Medulla oblongata (tissue), 1 donor: ENCODE data around the gene NBEAL2.
"Not testable (repeated sequence)": the region's sequence is repeated elsewhere in the genome, so short reads cannot be mapped to it uniquely, and the experiment has no call there.

Experiments used
- DNase-seq: peaks from one replicate; pipeline ENCODE4 v3.0.0-alpha.2; 2015; ENCODE audit errors: extremely low spot score

The NBEAL2 gene

DNA sequence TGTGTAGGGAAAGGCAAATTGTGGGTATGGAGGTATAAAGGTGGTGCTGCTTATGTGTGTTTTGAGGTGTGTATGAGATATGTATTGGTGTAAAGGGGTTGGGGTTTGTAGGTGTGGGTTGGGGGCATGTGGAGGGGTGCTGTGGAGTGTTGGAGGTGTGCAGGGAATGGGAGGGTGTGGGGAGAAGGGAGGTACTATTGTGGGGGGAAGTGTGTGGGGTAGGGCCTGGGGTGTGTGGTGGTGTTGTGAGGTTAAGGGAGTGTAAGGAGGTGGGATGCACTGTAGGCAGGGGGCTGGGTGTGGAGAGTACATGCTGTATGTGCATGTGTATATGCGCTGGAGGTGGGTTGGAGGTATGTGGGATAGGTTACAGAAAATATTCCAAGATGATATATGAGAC lies 18.6 kb upstream of the NBEAL2 start:
- DNase-seq, result no peak

DNA sequence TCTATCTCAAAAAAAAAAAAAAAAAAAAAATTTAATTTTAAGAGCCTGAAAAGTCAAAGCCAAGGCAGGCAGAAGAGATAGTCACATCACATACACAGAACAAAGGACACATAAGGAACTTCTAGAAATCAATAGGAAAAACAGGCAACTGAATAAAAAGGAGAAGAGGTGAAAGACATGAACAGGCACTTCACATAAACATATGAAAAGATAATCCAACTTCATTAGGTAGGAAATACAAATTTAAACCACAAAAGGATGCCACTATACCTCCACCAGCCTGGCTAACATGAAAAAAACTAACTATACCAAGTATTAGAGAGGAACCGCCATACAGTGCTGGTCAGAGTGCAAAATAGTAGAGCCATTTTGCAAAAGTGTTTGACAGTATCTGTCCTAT lies 17.0 kb upstream of the NBEAL2 start:
- DNase-seq, result no peak

DNA sequence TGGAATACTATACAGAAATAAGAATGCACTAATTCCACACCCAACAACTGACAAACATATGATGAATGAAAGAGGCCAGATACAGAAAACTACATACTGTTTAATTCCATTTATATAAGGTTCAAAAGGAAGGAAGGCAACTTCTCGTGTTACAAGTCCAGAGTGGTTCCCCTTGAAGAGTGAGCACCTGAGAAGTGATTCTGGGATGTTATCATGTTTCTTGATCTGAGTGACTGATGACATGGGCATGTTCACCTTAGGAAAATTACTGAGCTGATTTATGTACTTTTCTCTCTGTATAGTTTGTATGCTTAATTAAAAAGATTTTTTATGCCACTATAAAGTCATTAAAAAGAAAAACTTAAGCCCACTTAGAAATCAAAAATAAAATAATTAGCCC lies 16.5 kb upstream of the NBEAL2 start:
- DNase-seq, result no peak

DNA sequence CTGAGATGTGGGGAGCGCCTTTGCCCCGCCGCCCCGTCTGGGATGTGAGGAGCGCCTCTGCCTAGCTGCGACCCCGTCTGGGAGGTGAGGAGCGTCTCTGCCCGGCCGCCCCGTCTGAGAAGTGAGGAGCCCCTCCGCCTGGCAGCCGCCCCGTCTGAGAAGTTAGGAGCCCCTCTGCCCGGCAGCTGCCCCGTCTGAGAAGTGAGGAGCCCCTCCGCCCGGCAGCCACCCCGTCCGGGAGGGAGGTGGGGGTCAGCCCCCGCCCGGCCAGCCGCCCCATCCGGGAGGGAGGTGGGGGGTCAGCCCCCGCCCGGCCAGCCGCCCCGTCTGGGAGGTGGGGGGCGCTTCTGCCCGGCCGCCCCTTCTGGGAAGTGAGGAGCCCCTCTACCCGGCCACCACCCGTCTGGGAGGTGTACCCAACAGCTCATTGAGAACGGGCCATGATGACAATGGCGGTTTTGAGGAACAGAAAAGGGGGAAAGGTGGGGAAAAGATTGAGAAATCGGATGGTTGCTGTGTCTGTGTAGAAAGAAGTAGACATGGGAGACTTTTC lies 15.4 kb upstream of the NBEAL2 start:
- not testable (repeated sequence) for DNase-seq

DNA sequence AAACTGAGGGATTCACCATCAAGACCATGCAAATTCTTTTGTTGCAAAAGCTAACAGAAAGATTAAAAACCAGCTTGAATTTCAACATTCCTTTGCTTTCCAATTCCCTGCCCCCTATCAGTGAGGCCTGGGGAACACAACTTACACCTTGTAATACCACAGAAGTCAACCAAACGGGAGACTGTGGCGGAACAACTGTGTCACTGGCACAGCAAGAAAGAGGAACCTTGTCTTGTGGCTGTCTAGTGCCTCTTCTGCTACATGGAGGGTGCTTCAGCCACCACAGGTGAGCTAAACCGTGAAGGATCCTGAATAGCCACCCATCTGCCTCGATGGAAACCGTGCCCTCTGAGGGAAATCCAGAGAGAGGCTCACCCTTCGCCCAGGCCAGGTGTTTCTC lies 14.3 kb upstream of the NBEAL2 start:
- DNase-seq, result no peak

DNA sequence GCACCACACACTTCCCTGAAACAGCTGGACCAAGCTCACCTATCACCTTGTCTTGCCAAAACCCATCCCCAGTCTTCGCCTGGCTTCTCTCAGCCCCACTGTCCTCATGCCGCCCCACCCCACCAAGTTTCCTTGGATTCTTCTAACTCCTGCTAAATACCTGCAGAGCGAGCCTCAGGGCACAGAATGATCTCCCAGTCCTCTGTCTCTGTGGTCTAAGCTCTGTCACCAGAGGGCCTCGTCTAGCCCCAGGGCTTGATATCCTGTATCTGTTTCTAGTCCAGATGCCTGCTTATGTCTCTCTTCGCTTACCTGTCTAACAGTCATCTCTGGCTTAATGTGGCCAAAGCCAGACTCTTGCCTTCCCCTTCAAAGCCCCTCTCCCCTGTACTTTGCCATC lies 12.7 kb upstream of the NBEAL2 start:
- DNase-seq, result no peak

DNA sequence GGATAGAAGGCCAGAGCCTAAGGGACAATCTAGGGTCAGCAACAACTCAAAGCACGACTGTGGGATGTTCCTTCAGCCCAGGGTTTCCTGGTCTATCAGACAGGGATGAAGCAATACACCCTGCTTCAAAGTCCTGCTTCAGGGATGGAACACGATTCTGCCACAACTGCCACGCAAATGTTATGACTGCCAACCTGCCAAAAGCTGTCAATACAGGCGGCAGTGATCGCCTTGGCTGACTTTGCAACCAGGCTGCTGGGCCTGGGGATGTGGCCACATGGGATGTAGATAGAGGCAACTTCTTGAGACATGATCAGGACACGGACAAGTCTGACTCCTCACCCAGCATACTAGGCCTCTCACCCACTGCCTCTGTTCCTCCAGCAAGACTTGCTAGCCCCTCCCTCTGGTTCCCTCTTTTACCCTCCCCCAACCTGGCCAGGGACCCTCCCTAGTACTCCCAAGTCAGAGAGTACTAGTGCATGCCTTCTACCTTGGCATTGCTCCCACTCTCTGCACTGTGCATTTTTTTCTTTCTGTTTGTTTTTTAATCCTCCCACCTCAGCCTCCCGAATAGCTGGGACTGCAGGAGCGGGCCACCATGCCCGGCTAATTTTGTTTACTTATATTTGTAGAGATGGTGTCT lies 10.6 kb upstream of the NBEAL2 start:
- no peak for DNase-seq

DNA sequence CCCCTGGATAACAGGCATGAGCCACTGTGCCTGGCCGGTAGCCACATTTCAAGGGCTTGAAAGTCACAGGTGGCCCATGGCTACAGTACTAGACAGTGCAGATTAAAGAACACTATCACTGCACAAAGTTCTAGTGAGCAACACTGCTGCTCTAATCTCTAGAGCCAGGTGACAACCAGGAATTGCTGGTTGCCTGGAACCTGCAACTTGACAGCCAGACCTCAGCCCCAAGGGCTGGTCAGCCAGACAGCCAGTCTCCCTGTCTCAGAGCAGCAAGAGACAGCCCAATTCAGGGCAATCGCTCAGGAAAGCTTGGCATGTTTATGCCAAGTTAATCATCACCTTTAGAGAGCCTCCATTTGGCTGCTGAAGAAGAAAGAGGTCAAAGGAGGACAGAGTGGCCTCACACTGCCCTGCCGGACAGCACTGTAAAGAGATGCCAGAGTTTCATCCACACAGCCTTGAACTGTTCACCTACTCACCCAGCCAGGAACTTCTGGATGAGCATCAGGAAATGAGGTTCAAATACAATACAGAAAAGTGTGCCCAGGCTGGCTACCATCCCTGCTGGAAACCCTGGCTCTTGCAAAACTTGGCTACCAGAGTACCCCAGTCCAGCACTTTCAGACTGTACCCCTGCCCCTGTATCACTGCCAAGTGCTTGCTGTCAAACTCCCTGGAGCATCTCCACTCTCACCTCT lies 8.9 kb upstream of the NBEAL2 start:
- DNase-seq, result peak; percentile 57

DNA sequence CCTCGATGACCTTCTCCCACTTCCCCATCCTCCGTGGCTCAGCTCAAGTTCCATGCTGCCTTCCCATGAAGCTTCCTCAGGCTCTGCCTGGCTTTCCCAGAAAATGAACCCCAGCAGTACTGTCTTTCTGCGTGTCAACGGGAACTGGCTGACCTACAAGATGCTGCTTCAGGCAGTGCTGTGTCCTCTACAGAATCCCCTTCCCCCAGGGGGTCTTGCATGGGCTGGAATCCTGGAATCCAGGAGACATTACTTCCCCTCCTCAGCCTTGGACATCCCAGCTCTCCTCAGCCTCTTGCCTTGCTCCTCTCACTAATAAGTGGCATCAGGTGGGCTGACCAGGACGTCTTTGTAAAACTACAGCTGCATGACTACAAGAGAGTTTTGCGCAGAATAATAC lies 8.3 kb upstream of the NBEAL2 start:
- DNase-seq, result no peak

DNA sequence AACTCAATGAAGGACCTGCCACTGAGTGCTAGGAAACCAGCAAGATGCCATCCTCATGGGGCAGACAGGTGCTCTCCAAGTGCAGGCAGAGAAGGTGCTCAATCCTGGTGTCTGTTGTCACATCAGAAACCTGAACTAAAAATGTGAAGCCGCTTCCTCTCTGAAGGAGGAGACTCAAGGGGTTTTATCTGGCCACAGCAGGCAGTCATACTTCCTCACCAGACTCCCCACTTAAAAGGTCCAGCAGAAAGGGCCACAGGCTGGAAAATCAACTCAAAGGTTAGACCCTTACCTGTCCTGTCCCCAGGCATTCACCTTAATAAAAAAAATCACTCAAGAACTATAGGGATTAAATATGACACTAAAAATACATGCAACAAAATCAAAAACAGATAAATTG lies 7.7 kb upstream of the NBEAL2 start:
- no peak for DNase-seq

DNA sequence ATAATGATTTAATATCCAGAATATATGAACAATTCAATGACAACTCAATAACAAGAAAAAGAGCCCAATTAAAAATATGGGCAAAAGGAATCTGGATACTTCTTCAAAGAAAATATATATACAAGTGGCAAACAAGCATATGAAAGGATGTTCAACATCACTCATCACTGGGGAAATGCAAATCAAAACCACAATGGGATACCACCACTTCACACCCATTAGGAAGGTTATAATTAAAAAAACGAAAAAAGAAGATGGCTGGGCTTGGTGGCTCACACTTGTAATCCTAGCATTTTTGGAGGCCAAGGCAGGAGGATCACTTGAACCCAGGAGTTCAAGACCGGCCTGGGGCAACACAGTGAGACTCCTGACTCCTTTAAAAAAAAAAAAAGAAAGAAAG lies 7.1 kb upstream of the NBEAL2 start:
- DNase-seq, result no peak

DNA sequence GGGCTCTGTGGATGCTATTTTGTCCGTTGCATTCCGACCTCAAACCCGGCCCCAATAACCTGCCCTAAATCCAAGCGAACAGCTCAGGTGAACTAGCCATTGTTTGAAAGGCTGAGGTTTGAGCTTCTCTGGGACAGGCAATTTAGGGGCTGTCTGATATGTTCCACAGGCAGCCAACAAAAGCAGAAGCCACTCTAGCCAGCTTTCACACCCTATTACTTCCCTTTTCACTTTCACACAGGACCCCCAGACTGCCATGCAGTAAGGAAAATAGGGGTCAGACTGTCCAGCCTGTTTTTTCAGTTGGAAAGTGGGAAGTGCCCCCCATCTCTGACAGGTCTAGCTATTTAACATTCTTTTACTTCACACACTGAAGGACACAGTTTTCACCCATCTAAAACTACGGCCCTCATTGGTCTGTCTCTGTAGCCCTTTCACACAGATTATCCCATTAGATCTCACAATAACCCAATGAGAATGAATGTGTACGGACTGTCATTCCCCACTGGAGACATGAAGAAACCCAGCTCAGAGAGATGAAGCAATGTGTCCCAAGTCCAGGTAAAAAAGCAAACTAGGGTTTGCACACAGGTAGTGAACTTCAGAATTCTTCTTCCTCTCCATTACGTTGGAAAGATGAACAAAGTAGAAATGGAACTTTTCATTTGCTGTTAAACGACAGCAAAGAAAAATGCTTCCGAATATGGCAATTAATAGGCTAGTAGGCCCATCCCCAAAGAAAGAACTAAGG lies 4.9 kb upstream of the NBEAL2 start:
- DNase-seq, result peak; percentile 54

DNA sequence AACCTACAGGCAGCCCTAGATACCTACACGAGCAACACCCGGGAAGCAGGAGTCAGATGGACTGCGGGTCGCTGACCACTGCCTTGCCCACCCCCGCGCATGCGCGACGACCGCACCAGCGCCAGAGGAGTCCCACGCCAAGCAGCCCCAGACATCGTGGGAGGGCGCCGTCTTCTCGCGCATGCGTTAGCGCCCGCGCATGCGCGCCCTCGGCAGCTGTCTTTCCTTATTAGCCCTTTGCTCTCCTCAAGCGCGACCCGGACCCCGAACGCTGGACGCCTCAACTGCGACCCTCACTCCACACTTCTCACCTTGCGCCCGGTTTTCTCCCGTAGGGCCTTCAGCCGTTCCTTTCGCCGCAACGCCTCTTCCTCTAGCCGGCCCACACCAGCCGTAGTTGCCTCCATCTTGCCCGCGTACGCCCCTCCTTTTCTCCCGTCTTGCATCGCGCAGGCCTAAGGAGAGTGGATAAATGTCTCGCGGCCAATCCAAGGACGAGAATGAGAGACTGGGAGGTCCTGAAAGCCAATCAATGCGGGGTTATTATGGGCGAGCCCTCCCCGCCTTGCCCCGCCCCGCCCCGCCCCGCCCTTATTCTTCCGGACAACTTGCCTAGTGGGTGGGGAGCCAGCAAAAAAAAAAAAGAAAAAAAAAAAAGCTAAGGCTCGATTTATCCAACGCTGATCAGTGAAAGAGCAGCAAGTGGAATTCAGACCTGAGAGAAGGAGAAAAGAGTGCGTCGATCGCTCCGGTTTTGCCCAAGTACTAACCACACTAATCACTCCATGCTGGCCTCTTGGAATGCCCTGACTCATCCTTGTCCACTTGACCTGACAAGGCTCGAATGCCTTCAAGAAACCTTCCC lies 2.9 kb upstream of the NBEAL2 start, which contains the start of gene CCDC12:
CCDC12 (minus strand) TSS at position 420 of the 865 bp plus-strand sequence; CDS start at position 407, 13 bp downstream.
- DNase-seq, result peak; percentile 100

DNA sequence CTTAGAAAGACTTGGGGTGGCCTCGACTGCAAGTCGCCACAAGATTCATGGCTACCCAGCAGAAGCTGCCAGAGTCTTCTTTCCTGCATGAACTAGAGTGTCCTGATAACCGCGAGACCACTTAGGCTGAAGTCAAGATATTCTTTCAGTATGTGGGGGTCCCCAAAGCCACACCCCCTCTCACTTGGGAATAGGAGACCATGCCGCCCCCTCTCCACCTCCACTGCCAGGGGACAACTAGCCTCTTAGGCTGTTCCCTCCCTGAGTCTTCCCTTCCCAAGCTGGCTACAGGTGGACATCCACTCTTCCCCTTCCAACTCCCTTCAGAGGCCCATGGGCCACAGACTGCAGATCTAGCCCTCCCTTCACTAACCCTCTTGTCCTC lies 1.7 kb upstream of the NBEAL2 start:
- DNase-seq, result no peak

DNA sequence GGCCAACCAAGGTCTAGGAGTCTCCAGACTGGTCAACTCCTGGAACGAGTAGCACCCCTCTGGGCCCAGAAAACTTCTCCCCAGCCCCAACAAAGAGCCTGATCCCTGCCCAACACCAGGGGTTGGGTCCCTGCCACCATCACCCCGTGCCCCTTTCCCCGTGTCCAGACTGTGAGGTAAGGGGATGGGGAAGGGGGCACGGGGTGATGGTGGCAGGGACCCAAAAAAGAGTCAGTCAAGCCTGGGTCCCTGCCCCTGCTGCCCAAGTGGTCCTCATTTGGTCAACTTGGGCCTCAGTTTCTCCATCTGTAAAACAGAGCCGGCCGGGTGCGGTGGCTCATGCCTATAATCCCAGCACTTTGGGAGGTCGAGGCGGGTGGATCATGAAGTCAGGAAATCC lies 1.1 kb upstream of the NBEAL2 start:
- DNase-seq, result no peak

DNA sequence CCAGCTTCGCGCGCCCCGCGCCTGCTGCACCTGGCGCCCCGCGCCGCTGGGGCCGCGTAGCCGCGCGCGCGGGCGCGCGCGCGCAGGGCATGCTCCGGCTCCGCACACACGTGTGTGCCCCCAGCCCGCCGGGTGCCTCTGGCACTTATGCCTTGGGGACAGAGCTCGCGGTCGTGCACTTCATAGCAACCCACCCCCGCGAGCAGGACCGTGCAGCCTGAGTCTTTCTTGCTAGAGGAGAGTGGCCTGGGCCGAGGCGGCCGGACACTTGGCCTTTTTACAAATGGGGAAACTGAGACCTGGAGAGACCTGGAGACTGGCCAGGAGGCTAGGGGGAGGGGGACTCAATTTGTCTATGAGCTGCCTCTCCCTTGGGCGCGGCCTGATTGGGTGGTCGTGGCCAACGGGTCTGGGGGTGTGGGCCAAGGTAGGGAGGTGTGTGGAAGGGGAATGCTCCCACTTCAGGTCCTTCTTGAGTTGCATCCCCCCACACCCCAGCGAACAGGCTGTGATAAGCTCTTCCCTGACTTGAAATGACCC lies 562 bp downstream of the NBEAL2 start:
- DNase-seq, result no peak

DNA sequence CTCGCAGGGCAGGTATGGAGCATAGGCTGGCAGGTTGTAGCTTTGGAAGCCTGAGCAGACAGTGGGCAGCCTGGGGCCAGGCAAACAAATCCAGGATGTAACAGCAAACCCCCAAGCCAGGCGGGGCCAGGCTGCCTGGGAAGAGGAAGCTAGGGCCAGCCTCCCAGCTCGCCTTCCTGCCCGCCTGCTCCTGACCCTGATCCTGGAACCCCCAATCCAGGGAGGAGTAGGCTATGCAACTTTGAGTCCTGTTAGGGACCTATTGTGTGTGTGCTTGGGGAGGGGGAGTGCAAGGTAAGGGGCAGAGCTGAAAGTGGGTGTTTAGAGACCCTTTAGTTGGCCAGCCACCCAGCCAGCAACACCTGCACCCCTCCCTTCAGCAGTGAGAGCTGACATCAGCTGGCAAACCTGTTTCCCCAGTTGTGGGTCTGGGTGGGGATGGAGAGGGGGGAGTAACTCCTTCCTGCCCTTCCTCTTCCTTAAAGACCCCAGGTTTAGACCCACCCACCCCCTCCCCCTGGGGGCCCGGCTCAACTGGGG lies 2.5 kb downstream of the NBEAL2 start:
- no peak for DNase-seq

DNA sequence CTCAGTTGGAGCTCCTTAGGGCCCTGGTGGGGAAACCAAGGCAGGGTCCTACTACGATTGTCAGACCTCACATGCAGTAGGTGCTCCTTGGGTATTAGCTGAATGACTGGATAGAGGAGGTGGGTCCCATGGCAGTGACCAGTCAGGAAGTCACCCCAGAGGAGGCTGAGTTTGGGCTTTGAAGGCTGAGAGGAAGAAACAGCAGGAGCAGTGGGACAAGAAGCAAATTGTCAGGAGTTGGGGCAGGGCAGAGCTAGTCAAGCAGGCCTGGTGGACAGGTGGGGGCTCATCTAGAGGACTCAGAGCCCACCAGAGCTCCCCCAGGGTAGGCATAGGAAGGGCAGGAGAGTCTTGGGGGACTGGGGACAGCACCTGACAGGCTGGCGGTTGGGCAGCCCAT lies 3.1 kb downstream of the NBEAL2 start:
- no peak for DNase-seq

DNA sequence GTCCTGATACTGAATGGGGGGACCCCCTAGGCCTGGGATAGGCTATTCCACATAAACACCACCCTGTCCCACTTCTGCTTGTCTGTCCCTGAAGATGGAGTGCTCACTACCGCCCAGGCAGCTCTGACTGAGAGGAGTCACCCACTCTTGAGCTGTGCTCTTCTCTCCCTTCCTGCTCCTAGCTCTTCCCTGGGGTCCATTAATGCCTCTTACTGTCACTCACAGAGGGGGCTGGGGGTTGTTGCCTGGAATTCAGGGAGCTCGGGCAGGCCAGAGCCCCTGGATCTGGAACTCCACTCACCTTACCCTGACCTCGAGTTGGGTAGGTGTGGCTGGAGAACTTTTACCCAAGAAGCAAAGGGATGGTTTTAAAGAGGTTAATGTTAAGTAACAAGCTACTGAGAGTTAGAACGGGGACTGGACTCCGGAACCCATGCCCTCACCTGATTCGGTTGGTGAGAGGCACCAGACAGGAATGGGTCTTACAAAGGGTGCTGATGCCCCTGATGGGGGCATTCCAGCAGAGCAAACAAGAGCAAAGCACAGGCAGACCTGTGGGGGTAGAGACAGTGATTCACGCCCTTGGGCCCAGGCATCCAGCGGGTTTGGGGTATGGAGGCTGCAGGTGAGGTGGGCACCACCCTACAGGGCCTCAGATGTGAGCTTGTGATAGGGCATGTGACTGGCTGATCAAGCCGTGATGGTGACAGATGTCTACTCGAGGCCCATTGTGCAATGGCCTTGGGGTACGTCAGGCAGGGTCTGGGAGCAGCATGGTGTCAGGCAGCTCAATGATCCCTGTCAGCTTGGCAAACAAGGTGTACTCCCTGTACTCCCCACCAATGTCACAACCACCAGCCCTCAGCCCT lies 5.4 kb downstream of the NBEAL2 start:
- DNase-seq, result no peak

DNA sequence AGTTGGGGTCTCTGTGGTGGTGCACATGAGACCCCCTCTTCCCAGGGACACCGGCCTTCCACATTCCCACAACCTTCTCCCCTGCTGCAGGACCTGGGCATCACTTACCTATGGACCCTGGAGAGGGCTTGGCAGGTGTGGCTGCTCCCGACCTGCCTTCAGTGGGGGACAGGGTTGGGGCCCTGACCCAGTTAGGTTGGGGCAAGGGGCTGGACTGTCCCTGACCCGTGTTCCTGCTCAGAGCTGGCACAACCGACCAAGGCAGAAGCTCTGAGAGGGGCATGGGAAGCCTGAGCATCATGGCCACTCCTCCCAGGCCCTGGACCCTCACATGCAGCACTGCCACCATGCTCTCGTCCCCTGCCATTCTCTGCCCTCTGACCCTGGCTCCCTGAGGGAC lies 6.1 kb downstream of the NBEAL2 start:
- DNase-seq, result no peak
